ENCODE data around the gene TENM4. TPM values are rescaled to one million over a fixed set of nuclear protein-coding genes. Genes with fewer than 3 reads are reported as not detected.

Gene TENM4
- total and polyA plus RNA-seq, 2 of the 13 experiments (the other 11 are each of a cell fraction or from before 2014, with no cell fraction given): not detected

DNA sequence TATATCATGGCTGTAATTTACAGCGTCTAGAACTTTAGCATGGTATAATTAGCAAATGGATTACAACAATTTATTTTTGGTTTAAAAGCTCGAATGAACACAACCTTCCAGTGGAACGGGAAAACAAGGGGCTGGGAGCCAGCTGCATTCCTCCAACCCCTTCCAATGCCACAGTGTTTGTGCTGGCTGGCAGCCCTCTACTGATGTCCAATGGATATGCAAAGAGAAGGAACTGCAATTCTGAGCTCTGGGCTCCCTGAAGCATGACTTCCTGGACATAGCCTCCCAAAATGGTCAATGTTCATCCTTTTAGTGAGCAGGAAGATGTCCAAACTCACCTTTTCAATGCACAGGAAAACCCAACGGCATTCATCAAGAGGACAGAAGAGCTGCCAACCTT is 288.3 kb downstream of the TENM4 start (continued):
- TF ChIP-seq ZBTB40 (IDR thresholded peaks at IDR 0.05): no peak
- TF ChIP-seq ZBTB40 (CRISPR knock-in tag; IDR thresholded peaks at IDR 0.05): no peak
- TF ChIP-seq PAWR (CRISPR knock-in tag; IDR thresholded peaks at IDR 0.05; ENCODE audit: borderline replicate concordance): no peak
- no peak for TF ChIP-seq ZNF720 (CRISPR knock-in tag; IDR thresholded peaks at IDR 0.05)
- TF ChIP-seq MXI1 (IDR thresholded peaks at IDR 0.05; ENCODE audit: borderline replicate concordance, low read depth, low read length): no peak
- no peak for TF ChIP-seq ZNF558 (CRISPR knock-in tag; IDR thresholded peaks at IDR 0.05; ENCODE audit: borderline replicate concordance)

Measured in HepG2 (cell line).